MCF 10A (cell line): ENCODE results near the gene PCED1B. TPM values are rescaled to one million over a fixed set of nuclear protein-coding genes. Genes with fewer than 3 reads are reported as not detected.

Experiments used
- BruUV-seq: library from RNA; stranded (reverse); fragments of 400-500 nt; replicated peaks from 2 replicates; lab custom pipeline; 2021; lab: Mats Ljungman, UMichigan
- CTCF ChIA-PET: fragments of 300-600 bp; sonication (Branson Sonifier 250); formaldehyde crosslinking; extraction: SDS; loops from one replicate; lab custom pipeline; 2021; ENCODE audit warnings: antibody characterized with exemption, inconsistent platforms; lab: Yijun Ruan, JAX
- POLR2A ChIA-PET: fragments of 300-600, 350-650 bp; sonication (Branson Sonifier 250); formaldehyde crosslinking; extraction: SDS; loops from one replicate; lab custom pipeline; 2020; ENCODE audit warnings: antibody characterized with exemption, inconsistent platforms; lab: Yijun Ruan, JAX
- DNase-seq: peaks from one replicate; pipeline ENCODE4 v3.0.0-alpha.2; 2018; ENCODE audit not compliant: unreplicated experiment
- H3K27ac Mint-ChIP-seq: one replicate; pipeline ENCODE4 v1.8.0; 2022; ENCODE audit warnings: mild to moderate bottlenecking, low read depth, mixed read lengths; ENCODE audit not compliant: unreplicated experiment
- H3K27me3 Mint-ChIP-seq: one replicate; pipeline ENCODE4 v1.8.0; 2022; ENCODE audit warnings: mixed read lengths; ENCODE audit not compliant: insufficient read depth, unreplicated experiment
- H3K36me3 Mint-ChIP-seq: one replicate; pipeline ENCODE4 v1.8.0; 2022; ENCODE audit warnings: mild to moderate bottlenecking, moderate library complexity, mixed read lengths; ENCODE audit not compliant: insufficient read depth, unreplicated experiment
- H3K4me1 Mint-ChIP-seq: one replicate; pipeline ENCODE4 v1.8.0; 2022; ENCODE audit warnings: mixed read lengths; ENCODE audit not compliant: insufficient read depth, unreplicated experiment
- H3K4me3 Mint-ChIP-seq: one replicate; pipeline ENCODE4 v1.8.0; 2022; ENCODE audit warnings: mild to moderate bottlenecking, moderate library complexity, mixed read lengths; ENCODE audit not compliant: unreplicated experiment
- H3K9me3 Mint-ChIP-seq: one replicate; pipeline ENCODE4 v1.8.0; 2022; ENCODE audit warnings: mixed read lengths; ENCODE audit not compliant: unreplicated experiment
- intact Hi-C: fragments of 100-400 bp; cut with micrococcal nuclease; formaldehyde crosslinking; loops from 2 replicates; pipeline ENCODE4 v1.14.1; 2022
- total RNA-seq: library from RNA; stranded (reverse); gene quantifications from 2 replicates; pipeline ENCODE4 v1.2.3, GENCODE V29; 2022
- TF ChIP-seq, protein P1 (sequence below): fragments of 200-600 bp; IDR thresholded peaks from one replicate; pipeline ENCODE4 v1.8.0; 2022; ENCODE audit warnings: antibody characterized with exemption, mild to moderate bottlenecking; ENCODE audit not compliant: unreplicated experiment

Gene PCED1B
- total RNA-seq, 1 experiment from 2014 or later, result 9.6 TPM

DNA sequence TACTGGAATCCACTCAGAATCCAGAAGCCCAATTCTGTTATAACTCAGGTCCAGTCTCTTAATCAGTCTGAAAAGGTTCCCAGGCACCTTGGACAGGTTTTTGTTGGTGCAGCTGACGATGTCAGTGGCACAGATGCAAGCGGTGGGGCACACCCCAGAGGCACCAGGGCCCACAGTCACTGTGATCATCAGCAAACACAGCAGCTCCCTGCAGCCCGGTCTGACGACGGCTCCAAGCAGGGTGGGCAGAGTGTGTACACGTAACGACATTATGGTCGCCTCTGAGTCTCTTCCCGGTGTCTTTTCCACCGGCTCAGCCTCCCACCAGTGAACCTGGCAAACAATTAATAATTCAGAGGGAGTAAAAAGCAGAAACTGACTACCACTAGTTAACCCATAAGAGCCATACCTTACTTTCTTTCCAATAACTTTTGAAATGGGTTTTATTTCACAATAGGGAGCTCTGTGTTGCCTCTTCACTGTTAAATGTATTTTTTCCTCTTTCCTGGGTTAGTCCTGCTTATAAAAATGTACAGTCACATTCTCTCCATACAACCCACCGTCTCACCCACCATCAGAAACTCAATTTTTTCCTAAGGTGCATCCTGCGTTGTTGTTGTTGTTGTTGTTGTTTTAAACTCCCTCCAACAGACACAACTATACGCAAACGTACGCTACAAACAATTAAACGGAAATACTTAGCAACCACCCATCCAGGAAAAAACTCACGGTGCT is 521 bp upstream of the PCED1B start:
- POLR2A ChIA-PET, result interaction anchor here (0.6 to 8.3 kb wide), 32 partner anchors 8 to 1089 kb away, joined by 3 to 79 read pairs (median 4); no protein-coding TSS in a partner anchor
- TSS peak; percentile 42 for BruUV-seq

DNA sequence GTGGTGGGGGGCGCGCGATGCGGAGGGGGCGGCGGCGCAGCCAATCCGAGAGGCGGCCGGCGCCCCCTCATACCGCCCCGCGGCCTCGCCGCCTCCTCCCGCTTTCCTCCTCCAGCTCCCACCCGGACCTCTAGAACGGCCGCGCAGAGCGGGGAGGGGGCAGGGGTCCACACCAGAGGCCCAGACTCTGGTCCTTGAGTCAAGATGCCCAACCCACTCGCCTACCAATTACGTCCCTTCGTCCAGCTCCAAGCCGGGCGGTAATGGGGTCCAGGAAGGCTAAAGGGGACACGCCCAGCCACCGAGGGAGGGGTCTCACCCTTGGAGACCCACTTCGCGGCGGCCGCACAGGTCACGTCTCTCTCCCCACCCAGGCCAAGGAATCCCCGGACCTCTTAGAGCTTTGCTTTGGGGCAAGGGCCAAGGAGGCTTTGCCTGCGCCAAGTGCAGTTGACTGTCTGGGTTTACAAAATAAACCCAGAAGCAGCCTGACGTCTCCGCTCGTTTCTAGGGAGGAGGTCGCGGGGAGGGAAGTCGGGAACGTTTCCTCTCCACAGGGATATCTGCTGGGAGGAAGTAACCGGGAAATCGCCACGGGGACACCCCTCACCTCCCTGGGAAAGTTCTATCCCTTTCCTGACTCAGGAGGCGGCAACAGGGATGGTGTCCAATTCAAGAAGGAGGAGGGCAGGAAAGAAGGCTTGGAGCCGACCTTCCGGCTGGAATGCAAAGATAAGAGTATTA is 732 bp downstream of the PCED1B start:
- POLR2A ChIA-PET, result interaction anchor here (0.6 to 8.3 kb wide), 23 partner anchors 9 to 726 kb away, joined by 3 to 79 read pairs (median 5); no protein-coding TSS in a partner anchor

More for the DNA sequence above, 521 bp upstream of the PCED1B start:
- CTCF ChIA-PET, result interaction anchor here (0.5 to 2.9 kb wide), 33 partner anchors 9 to 645 kb away, joined by 3 to 24 read pairs (median 4); no protein-coding TSS in a partner anchor
- TF ChIP-seq, protein P1, sequence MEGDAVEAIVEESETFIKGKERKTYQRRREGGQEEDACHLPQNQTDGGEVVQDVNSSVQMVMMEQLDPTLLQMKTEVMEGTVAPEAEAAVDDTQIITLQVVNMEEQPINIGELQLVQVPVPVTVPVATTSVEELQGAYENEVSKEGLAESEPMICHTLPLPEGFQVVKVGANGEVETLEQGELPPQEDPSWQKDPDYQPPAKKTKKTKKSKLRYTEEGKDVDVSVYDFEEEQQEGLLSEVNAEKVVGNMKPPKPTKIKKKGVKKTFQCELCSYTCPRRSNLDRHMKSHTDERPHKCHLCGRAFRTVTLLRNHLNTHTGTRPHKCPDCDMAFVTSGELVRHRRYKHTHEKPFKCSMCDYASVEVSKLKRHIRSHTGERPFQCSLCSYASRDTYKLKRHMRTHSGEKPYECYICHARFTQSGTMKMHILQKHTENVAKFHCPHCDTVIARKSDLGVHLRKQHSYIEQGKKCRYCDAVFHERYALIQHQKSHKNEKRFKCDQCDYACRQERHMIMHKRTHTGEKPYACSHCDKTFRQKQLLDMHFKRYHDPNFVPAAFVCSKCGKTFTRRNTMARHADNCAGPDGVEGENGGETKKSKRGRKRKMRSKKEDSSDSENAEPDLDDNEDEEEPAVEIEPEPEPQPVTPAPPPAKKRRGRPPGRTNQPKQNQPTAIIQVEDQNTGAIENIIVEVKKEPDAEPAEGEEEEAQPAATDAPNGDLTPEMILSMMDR, result no peak
- no peaks in the 10 kb centered on the region for H3K27me3 Mint-ChIP-seq
- H3K36me3 Mint-ChIP-seq, result no peaks in the 10 kb centered on the region
- H3K4me1 Mint-ChIP-seq, result peaks cover 62% of the 10 kb centered on the region
- DNase-seq, result peak; percentile 39
- intact Hi-C loops, result loop anchor here (1.0 kb wide), 5 partner anchors 47 to 607 kb away; no protein-coding TSS in a partner anchor
- no peaks in the 10 kb centered on the region for H3K9me3 Mint-ChIP-seq
- peak overlapping the region; percentile 77 for H3K27ac Mint-ChIP-seq
- peak overlapping the region; percentile 92 for H3K4me3 Mint-ChIP-seq

DNA sequence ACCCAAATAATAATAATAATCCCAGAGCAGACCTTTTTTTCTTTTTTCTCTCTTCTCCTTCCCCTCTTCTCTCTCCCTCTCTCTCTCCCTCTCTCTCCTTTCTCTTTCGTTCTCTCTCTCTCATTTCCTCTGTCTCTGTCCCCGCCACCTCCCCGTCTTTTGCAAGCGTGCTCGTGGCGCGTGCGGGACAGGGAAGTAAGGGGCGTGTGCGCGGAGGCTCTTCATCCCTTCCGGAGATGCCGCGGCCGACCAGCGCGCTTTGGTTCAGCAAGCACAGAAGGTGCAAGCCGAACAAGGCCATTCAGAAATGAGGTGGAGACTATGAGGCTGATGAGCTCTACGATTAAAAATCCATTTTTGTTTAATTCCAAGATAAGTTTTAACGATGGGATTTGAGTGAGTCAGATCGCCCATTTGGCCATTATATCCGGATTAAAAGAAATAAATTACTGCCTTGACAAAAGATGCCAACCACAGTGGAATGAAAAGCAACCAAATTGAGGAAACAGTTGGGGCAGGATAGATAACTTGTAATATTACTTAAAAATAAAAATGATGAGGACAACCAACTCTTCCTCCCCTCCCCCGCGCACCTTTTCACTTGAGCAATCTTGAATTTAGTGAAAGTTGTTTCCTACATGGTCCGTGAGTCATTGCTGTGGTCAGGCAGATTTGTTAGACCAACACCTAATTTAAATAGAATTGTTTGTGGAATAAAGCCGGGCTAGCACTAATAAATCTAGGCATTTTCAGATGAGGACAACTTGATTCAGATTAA is 1.5 kb downstream of the PCED1B start:
- Mint-ChIP-seq H3K9me3 (no peaks in the 10 kb centered on the region), H3K36me3 (no peaks in the 10 kb centered on the region), H3K27me3 (no peaks in the 10 kb centered on the region), H3K4me3 (peak overlapping the region; percentile 92), H3K27ac (peak overlapping the region; percentile 50), H3K4me1 (peaks cover 67% of the 10 kb centered on the region)
- BruUV-seq, result TSS peak; percentile 51
- ChIA-PET POLR2A (interaction anchor here (0.7 to 8.3 kb wide), 12 partner anchors 8 to 317 kb away, joined by 3 to 79 read pairs (median 6); no protein-coding TSS in a partner anchor), CTCF (interaction anchor here (0.8 to 2.4 kb wide), 6 partner anchors 8 to 317 kb away, joined by 3 to 24 read pairs (median 6); no protein-coding TSS in a partner anchor)
- peak; percentile 89 for DNase-seq
- intact Hi-C loops, result loop anchor here (1.0 to 10.0 kb wide), 2 partner anchors 131 to 744 kb away; no protein-coding TSS in a partner anchor
- TF ChIP-seq, protein P1, result no peak

More for the DNA sequence above, 732 bp downstream of the PCED1B start:
- H3K27ac Mint-ChIP-seq, result peak overlapping the region; percentile 50
- no peaks in the 10 kb centered on the region for H3K9me3 Mint-ChIP-seq
- intact Hi-C loops, result loop anchor here (1.0 to 10.0 kb wide), 6 partner anchors 48 to 745 kb away; no protein-coding TSS in a partner anchor
- no peaks in the 10 kb centered on the region for H3K27me3 Mint-ChIP-seq
- CTCF ChIA-PET, result interaction anchor here (0.5 to 2.4 kb wide), 22 partner anchors 9 to 318 kb away, joined by 3 to 24 read pairs (median 4); no protein-coding TSS in a partner anchor
- peak; percentile 74 for DNase-seq
- no peaks in the 10 kb centered on the region for H3K36me3 Mint-ChIP-seq
- no TSS peak for BruUV-seq
- H3K4me1 Mint-ChIP-seq, result peaks cover 69% of the 10 kb centered on the region
- TF ChIP-seq, protein P1, result no peak
- H3K4me3 Mint-ChIP-seq, result peak overlapping the region; percentile 92
